Measurements from ENCODE around the gene FAM170B.
A peak's percentile ranks its signal among the peaks of the same experiment; 100 is the strongest.

Gene FAM170B

GRCh38 chr10:49169776-49170175, 36.0 kb upstream of the FAM170B start:
- Histone ChIP-seq H3K27me3 (ENCODE audit: control insufficient read depth, insufficient read depth, low read length) (no peaks in the 10 kb centered on the region), H3K79me2 (peaks cover 21% of the 10 kb centered on the region), H3K36me3 (ENCODE audit: control insufficient read depth, insufficient read depth, low read length) (no peaks in the 10 kb centered on the region), H3K4me2 (ENCODE audit: low read length) (no peak overlapping the region), H3K9me3 (ENCODE audit: control insufficient read depth, low read length) (no peaks in the 10 kb centered on the region), H3K4me1 (peaks cover 36% of the 10 kb centered on the region), H2AFZ (no peak overlapping the region), H3K27ac (no peak overlapping the region), H3K4me3 (ENCODE audit: low read depth, low read length) (no peak overlapping the region), H3K9ac (no peak overlapping the region)
- TF ChIP-seq CTCF (IDR thresholded peaks at IDR 0.05) = no peak

GRCh38 chr10:49168831-49169500, 35.1 kb upstream of the FAM170B start:
- peaks cover 43% of the 10 kb centered on the region for H3K4me1 ChIP-seq
- TF ChIP-seq CTCF (IDR thresholded peaks at IDR 0.05) = no peak

GRCh38 chr10:49168171-49168540, 34.3 kb upstream of the FAM170B start:
- H3K79me2 ChIP-seq = peaks cover 8% of the 10 kb centered on the region
- no peak overlapping the region for H3K4me3 ChIP-seq (ENCODE audit: low read depth, low read length)
- TF ChIP-seq CTCF (IDR thresholded peaks at IDR 0.05) = no peak
- H3K4me2 ChIP-seq (ENCODE audit: low read length) = no peak overlapping the region
- H3K27ac ChIP-seq = no peak overlapping the region
- no peaks in the 10 kb centered on the region for H3K27me3 ChIP-seq (ENCODE audit: control insufficient read depth, insufficient read depth, low read length)
- H3K36me3 ChIP-seq (ENCODE audit: control insufficient read depth, insufficient read depth, low read length) = no peaks in the 10 kb centered on the region
- no peaks in the 10 kb centered on the region for H3K9me3 ChIP-seq (ENCODE audit: control insufficient read depth, low read length)
- H3K4me1 ChIP-seq = peaks cover 43% of the 10 kb centered on the region
- no peak overlapping the region for H3K9ac ChIP-seq
- no peak overlapping the region for H2AFZ ChIP-seq

More at GRCh38 chr10:49168831-49169500, 35.1 kb upstream of the FAM170B start:
- no peak overlapping the region for H3K4me3 ChIP-seq (ENCODE audit: low read depth, low read length)
- H3K27ac ChIP-seq = no peak overlapping the region
- no peaks in the 10 kb centered on the region for H3K27me3 ChIP-seq (ENCODE audit: control insufficient read depth, insufficient read depth, low read length)
- H3K4me2 ChIP-seq (ENCODE audit: low read length) = no peak overlapping the region
- no peaks in the 10 kb centered on the region for H3K36me3 ChIP-seq (ENCODE audit: control insufficient read depth, insufficient read depth, low read length)
- no peak overlapping the region for H2AFZ ChIP-seq
- H3K9me3 ChIP-seq (ENCODE audit: control insufficient read depth, low read length) = no peaks in the 10 kb centered on the region
- no peak overlapping the region for H3K9ac ChIP-seq
- peaks cover 15% of the 10 kb centered on the region for H3K79me2 ChIP-seq

- no peak overlapping the region for H3K4me3 ChIP-seq (ENCODE audit: low read depth, low read length)
- H3K4me1 ChIP-seq = peaks cover 43% of the 10 kb centered on the region
- no peaks in the 10 kb centered on the region for H3K27me3 ChIP-seq (ENCODE audit: control insufficient read depth, insufficient read depth, low read length)
- H3K9me3 ChIP-seq (ENCODE audit: control insufficient read depth, low read length) = no peaks in the 10 kb centered on the region
- no peaks in the 10 kb centered on the region for H3K36me3 ChIP-seq (ENCODE audit: control insufficient read depth, insufficient read depth, low read length)
- H2AFZ ChIP-seq = no peak overlapping the region
- no peak overlapping the region for H3K4me2 ChIP-seq (ENCODE audit: low read length)
- H3K27ac ChIP-seq = peak overlapping the region; percentile 77
- no peak for TF ChIP-seq CTCF (IDR thresholded peaks at IDR 0.05)
- H3K9ac ChIP-seq = no peak overlapping the region
- peaks cover 7% of the 10 kb centered on the region for H3K79me2 ChIP-seq
These were observed 33.8 kb upstream of the FAM170B start for GRCh38 chr10:49167425-49168170.

All from parathyroid adenoma (tissue), 2 donors.